WTC11 (cell line): Measurements from ENCODE around the gene CNTNAP2. TPM values are rescaled to one million over a fixed set of nuclear protein-coding genes. Genes with fewer than 3 reads are reported as not detected.
A peak's percentile ranks its signal among the peaks of the same experiment; 100 is the strongest.

Experiments
- ATAC-seq: fragments of 200-7000 bp; cut with Tn5 transposase; 2 replicates; pipeline ENCODE4 v1.10.0; 2021; ENCODE audit warnings: mild to moderate bottlenecking, moderate library complexity
- CTCF ChIA-PET: fragments of 300-600 bp; sonication (Branson Sonifier 250); formaldehyde crosslinking; loops from one replicate; lab custom pipeline; 2021; ENCODE audit warnings: antibody characterized with exemption; lab: Charles Lee
- POLR2A ChIA-PET: fragments of 350-600 bp; sonication (Branson Sonifier 250); formaldehyde crosslinking; loops from one replicate; lab custom pipeline; 2021; ENCODE audit warnings: antibody characterized with exemption; lab: Charles Lee
- DNase-seq: peaks from one replicate; pipeline ENCODE4 v3.0.0; 2021; ENCODE audit warnings: low spot score
- H3K27ac Mint-ChIP-seq: 2 replicates; pipeline ENCODE4 v1.8.0; 2021; ENCODE audit warnings: mixed read lengths
- H3K27me3 Mint-ChIP-seq: 2 replicates; pipeline ENCODE4 v1.8.0; 2021; ENCODE audit warnings: low read depth, mild to moderate bottlenecking, moderate library complexity, mixed read lengths
- H3K36me3 Mint-ChIP-seq: 2 replicates; pipeline ENCODE4 v1.8.0; 2021; ENCODE audit warnings: mixed read lengths
- H3K4me1 Mint-ChIP-seq: 2 replicates; pipeline ENCODE4 v1.8.0; 2022; ENCODE audit warnings: mixed read lengths
- H3K4me3 Mint-ChIP-seq: 2 replicates; pipeline ENCODE4 v1.8.0; 2021; ENCODE audit warnings: mild to moderate bottlenecking, moderate library complexity, mixed read lengths
- H3K9me3 Mint-ChIP-seq: 2 replicates; pipeline ENCODE4 v1.8.0; 2021; ENCODE audit warnings: mixed read lengths
- ARID4B ChIP-seq: sonication (generic); formaldehyde crosslinking; IDR thresholded peaks from 2 replicates; pipeline ENCODE4 v1.8.0; 2023; ENCODE audit warnings: missing genetic modification reagents, mild to moderate bottlenecking, borderline replicate concordance
- CREB1 ChIP-seq: sonication (generic); formaldehyde crosslinking; IDR thresholded peaks from 2 replicates; pipeline ENCODE4 v1.8.0; 2023; ENCODE audit warnings: mild to moderate bottlenecking, missing genetic modification reagents
- E2F1 ChIP-seq: sonication (generic); formaldehyde crosslinking; IDR thresholded peaks from 2 replicates; pipeline ENCODE4 v1.8.0; 2022; ENCODE audit warnings: mild to moderate bottlenecking, missing genetic modification reagents
- ETV6 ChIP-seq: sonication (generic); formaldehyde crosslinking; IDR thresholded peaks from 2 replicates; pipeline ENCODE4 v1.8.1; 2022; ENCODE audit warnings: mild to moderate bottlenecking, missing genetic modification reagents
- FOXK1 ChIP-seq: sonication (generic); formaldehyde crosslinking; IDR thresholded peaks from 2 replicates; pipeline ENCODE4 v1.8.0; 2022; ENCODE audit warnings: mild to moderate bottlenecking, moderate library complexity, missing genetic modification reagents
- GABPB1 ChIP-seq: sonication (generic); formaldehyde crosslinking; IDR thresholded peaks from 2 replicates; pipeline ENCODE4 v1.8.1; 2023; ENCODE audit warnings: mild to moderate bottlenecking, missing genetic modification reagents
- IRF2 ChIP-seq: sonication (generic); formaldehyde crosslinking; IDR thresholded peaks from 2 replicates; pipeline ENCODE4 v1.8.0; 2022; ENCODE audit warnings: low read depth, missing genetic modification reagents, borderline replicate concordance
- MAX ChIP-seq: sonication (generic); formaldehyde crosslinking; IDR thresholded peaks from 2 replicates; pipeline ENCODE4 v1.8.0; 2022; ENCODE audit warnings: mild to moderate bottlenecking, missing genetic modification reagents
- NR2C2 ChIP-seq: sonication (generic); formaldehyde crosslinking; IDR thresholded peaks from 2 replicates; pipeline ENCODE4 v1.8.0; 2022; ENCODE audit warnings: mild to moderate bottlenecking, missing genetic modification reagents
- SMAD3 ChIP-seq: sonication (generic); formaldehyde crosslinking; IDR thresholded peaks from 2 replicates; pipeline ENCODE4 v1.8.0; 2022; ENCODE audit warnings: missing genetic modification reagents, mild to moderate bottlenecking, borderline replicate concordance
- TP53 ChIP-seq: sonication (generic); formaldehyde crosslinking; IDR thresholded peaks from 2 replicates; pipeline ENCODE4 v1.8.1; 2023; ENCODE audit warnings: mild to moderate bottlenecking, missing genetic modification reagents
- ZNF121 ChIP-seq: sonication (generic); formaldehyde crosslinking; IDR thresholded peaks from 2 replicates; pipeline ENCODE4 v1.8.0; 2023; ENCODE audit warnings: missing genetic modification reagents
- ZNF232 ChIP-seq: sonication (generic); formaldehyde crosslinking; IDR thresholded peaks from 2 replicates; pipeline ENCODE4 v1.8.0; 2022; ENCODE audit warnings: mild to moderate bottlenecking, missing genetic modification reagents
- ZNF416 ChIP-seq: fragments of 250-450 bp; sonication (Bioruptor Pico); IDR thresholded peaks from 2 replicates; pipeline ENCODE4 v1.9.0; 2021; ENCODE audit warnings: mild to moderate bottlenecking, inconsistent platforms
- total RNA-seq: library from RNA; stranded (reverse); gene quantifications from 3 replicates; pipeline ENCODE4 v1.2.3, GENCODE V29; 2021
- TF ChIP-seq, protein P1 (sequence below): fragments of 250-450 bp; sonication (Bioruptor Pico); IDR thresholded peaks from 2 replicates; pipeline ENCODE4 v1.9.0; 2021; ENCODE audit warnings: mild to moderate bottlenecking
- TF ChIP-seq, protein P2 (sequence below): fragments of 250-450 bp; sonication (Bioruptor Pico); IDR thresholded peaks from 2 replicates; pipeline ENCODE4 v2.1.2; 2022; ENCODE audit warnings: mild to moderate bottlenecking, moderate library complexity
- TF ChIP-seq, protein P3 (sequence below): sonication (generic); formaldehyde crosslinking; IDR thresholded peaks from 2 replicates; pipeline ENCODE4 v1.8.1; 2022; ENCODE audit warnings: low read depth, mild to moderate bottlenecking, moderate library complexity, missing genetic modification reagents, borderline replicate concordance

CNTNAP2 gene
- total RNA-seq, 1 experiment from 2014 or later = 63.8 TPM

DNA sequence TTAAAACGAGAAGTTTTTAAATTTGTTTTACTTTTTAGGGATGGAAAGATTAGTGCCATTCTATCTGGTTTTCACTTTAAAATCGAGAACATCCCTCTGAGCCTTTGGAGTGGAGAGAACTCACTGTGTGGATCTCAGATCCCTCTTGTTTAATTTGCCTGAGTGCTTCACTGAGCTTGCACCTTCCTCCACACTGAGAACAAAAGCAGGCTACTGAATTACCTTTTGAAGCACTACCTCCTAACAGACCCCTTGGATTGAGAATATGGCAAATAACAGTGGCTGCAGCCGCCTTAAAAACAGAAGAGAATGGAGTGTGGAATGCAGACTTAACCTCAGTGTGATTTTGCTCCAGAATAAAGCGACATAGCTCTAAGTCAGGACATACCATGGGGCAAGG is 204.7 kb downstream of the CNTNAP2 start:
- 0 out of 2 replicates have a peak, but pooled peaks cover 4% of the 10 kb centered on the region for H3K4me1 Mint-ChIP-seq
- DNase-seq (no peak), ATAC-seq (peak; percentile 60)
- H3K4me3 Mint-ChIP-seq = no peak overlapping the region
- TF ChIP-seq CREB1 (CRISPR knock-in tag) (no peak), ETV6 (no peak), ZNF232 (CRISPR knock-in tag) (no peak), E2F1 (CRISPR knock-in tag) (no peak), SMAD3 (CRISPR knock-in tag) (no peak), MAX (CRISPR knock-in tag) (no peak)
- TF ChIP-seq, protein P1, sequence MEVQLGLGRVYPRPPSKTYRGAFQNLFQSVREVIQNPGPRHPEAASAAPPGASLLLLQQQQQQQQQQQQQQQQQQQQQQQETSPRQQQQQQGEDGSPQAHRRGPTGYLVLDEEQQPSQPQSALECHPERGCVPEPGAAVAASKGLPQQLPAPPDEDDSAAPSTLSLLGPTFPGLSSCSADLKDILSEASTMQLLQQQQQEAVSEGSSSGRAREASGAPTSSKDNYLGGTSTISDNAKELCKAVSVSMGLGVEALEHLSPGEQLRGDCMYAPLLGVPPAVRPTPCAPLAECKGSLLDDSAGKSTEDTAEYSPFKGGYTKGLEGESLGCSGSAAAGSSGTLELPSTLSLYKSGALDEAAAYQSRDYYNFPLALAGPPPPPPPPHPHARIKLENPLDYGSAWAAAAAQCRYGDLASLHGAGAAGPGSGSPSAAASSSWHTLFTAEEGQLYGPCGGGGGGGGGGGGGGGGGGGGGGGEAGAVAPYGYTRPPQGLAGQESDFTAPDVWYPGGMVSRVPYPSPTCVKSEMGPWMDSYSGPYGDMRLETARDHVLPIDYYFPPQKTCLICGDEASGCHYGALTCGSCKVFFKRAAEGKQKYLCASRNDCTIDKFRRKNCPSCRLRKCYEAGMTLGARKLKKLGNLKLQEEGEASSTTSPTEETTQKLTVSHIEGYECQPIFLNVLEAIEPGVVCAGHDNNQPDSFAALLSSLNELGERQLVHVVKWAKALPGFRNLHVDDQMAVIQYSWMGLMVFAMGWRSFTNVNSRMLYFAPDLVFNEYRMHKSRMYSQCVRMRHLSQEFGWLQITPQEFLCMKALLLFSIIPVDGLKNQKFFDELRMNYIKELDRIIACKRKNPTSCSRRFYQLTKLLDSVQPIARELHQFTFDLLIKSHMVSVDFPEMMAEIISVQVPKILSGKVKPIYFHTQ (CRISPR knock-in tag) = no peak
- TF ChIP-seq, protein P2, sequence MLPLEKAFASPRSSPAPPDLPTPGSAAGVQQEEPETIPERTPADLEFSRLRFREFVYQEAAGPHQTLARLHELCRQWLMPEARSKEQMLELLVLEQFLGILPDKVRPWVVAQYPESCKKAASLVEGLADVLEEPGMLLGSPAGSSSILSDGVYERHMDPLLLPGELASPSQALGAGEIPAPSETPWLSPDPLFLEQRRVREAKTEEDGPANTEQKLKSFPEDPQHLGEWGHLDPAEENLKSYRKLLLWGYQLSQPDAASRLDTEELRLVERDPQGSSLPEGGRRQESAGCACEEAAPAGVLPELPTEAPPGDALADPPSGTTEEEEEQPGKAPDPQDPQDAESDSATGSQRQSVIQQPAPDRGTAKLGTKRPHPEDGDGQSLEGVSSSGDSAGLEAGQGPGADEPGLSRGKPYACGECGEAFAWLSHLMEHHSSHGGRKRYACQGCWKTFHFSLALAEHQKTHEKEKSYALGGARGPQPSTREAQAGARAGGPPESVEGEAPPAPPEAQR = no peak
- no peak overlapping the region for H3K27ac Mint-ChIP-seq
- H3K9me3 Mint-ChIP-seq = no peaks in the 10 kb centered on the region
- no peaks in the 10 kb centered on the region for H3K36me3 Mint-ChIP-seq
- ChIA-PET POLR2A (no interaction called here), CTCF (interaction anchor here (1.0 kb wide), 1 partner anchor 98 kb away, joined by 3 read pairs; no protein-coding TSS in a partner anchor)
- no peaks in the 10 kb centered on the region for H3K27me3 Mint-ChIP-seq

GRCh38 chr7:146331369-146331768 is 214.8 kb downstream of the CNTNAP2 start:
- ATAC-seq (peak; percentile 82), DNase-seq (no peak)
- no peaks in the 10 kb centered on the region for H3K27me3 Mint-ChIP-seq
- H3K27ac Mint-ChIP-seq = peak overlapping the region; percentile 19
- no peaks in the 10 kb centered on the region for H3K36me3 Mint-ChIP-seq
- CTCF ChIA-PET = no interaction called here
- POLR2A ChIA-PET = no interaction called here
- peaks cover 3% of the 10 kb centered on the region; the same call in 1 of the 2 replicates for H3K9me3 Mint-ChIP-seq
- H3K4me3 Mint-ChIP-seq = no peak overlapping the region
- no peaks in the 10 kb centered on the region for H3K4me1 Mint-ChIP-seq
- TF ChIP-seq ARID4B (no peak), ZNF416 (CRISPR knock-in tag) (no peak), TP53 (CRISPR knock-in tag) (no peak), NR2C2 (CRISPR knock-in tag) (no peak), ZNF121 (CRISPR knock-in tag) (no peak), FOXK1 (CRISPR knock-in tag) (no peak), IRF2 (CRISPR knock-in tag) (no peak), GABPB1 (no peak)
- TF ChIP-seq, protein P3, sequence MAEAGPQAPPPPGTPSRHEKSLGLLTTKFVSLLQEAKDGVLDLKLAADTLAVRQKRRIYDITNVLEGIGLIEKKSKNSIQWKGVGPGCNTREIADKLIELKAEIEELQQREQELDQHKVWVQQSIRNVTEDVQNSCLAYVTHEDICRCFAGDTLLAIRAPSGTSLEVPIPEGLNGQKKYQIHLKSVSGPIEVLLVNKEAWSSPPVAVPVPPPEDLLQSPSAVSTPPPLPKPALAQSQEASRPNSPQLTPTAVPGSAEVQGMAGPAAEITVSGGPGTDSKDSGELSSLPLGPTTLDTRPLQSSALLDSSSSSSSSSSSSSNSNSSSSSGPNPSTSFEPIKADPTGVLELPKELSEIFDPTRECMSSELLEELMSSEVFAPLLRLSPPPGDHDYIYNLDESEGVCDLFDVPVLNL (CRISPR knock-in tag) = no peak
